HG03432 (cell line): Measurements from ENCODE around the gene SPATA31D1.
"Not testable (repeated sequence)": the region's sequence is repeated elsewhere in the genome, so short reads cannot be mapped to it uniquely, and the experiment has no call there.

Experiments
- ATAC-seq: cut with Tn5 transposase; IDR thresholded peaks from one replicate; pipeline ENCODE4 v1.9.1; 2021; ENCODE audit warnings: mild to moderate bottlenecking, moderate library complexity; ENCODE audit not compliant: unreplicated experiment

Gene SPATA31D1

DNA sequence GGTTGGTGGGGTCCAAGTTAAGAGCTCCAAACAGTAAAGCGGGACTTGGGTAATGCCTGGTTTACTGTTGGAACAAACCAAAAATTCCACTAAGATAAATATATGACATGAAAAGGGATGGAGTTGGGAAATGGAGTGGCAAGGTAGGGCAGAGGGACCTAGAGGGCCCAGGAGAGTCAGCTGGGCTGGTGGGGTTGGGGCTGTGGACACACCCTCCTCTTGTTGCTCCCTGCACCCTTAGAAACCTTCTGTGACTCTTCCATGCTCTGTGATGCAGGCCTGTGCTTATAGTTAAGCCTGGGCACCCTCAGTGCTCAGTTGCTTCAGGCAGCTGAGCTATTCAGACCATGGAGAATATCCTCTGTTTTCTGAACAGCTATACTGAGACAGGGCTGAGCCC, at the start of gene SPATA31D1:
Gene SPATA31D1 (plus strand): TSS at position 301 of the 400 bp plus-strand sequence. CDS start 47 bp downstream, at position 348.
- ATAC-seq = not testable (repeated sequence)

DNA sequence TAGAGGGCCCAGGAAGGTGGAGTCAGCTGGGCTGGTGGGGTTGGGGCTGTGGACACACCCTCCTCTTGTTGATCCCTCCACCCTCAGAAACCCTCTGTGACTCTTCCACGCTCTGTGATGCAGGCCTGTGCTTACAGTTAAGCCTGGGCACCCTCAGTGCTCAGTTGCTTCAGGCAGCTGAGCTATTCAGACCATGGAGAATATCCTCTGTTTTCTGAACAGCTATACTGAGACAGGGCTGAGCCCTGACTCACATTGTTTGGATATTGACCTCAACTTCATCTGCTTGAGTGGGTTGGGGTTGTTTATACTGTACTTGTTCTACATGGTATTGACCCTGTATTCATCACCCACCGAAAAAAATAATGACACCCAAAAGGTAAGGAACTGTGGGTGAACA, 45.2 kb upstream of the SPATA31D1 start, which contains the start of gene SPATA31D3:
Gene SPATA31D3 (plus strand): TSS at position 108 of the 400 bp plus-strand sequence. CDS start 86 bp downstream, at position 194.
- not testable (repeated sequence) for ATAC-seq

DNA sequence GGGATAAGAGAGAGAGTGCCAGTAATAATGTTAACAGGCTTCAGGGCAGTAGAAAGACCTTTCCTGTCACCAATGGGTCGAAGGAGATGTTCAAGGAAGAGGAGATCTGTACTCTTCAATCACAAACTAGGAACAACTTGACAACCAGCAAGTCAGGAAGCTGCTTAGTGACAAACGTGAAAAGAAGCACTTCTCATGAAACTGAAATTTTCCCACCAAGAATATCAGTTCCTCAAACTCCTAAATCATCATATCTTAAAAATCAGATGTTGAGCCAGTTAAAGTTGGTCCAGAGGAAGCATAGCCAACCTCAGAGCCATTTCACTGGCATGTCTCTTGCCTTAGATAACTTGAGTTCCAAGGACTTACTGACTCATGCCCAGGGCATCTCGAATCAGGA, 39.9 kb upstream of the SPATA31D1 start:
- not testable (repeated sequence) for ATAC-seq

GRCh38 chr9:81953096-81953495, 35.5 kb upstream of the SPATA31D1 start:
- no peak for ATAC-seq

DNA sequence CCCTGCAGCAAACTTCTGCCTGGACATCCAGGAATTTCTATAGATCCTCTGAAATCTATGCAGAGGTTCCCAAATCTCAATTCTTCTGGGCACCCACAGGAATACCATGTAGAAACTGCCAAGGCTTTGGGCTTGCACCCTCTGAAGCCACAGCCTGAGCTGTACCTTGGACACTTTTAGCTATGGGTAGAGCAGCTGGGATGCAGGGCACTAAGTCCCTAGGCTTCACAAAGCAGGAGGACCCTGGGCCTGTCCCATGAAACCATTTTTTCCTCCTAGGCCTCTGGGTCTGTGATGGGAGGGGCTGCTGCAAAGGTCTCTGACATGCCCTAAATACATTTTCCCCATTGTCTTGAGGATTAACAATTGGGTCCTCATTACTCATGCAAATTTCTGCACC, 32.9 kb upstream of the SPATA31D1 start:
- no peak for ATAC-seq

- ATAC-seq = no peak
Measured at GRCh38 chr9:81964218-81965171, 24.1 kb upstream of the SPATA31D1 start.

DNA sequence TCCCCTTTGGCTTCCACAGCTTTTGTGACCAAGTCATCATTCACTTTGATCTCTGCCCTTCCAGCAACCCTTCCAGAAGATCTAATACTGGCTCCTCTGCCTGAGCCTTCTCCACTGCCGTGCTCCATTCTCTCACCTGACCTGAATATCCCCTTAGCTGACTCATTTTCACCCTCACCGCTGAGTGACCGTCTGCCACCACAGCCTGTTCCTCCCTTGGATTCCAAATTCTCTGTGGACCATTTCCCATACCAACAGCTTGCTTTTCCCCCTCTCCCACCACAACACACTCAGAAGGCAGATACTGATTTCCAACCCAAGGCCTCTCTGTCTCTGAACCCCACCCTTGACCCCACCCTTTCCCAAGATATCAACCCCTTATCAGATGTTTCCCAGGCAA, 20.5 kb upstream of the SPATA31D1 start:
- no peak for ATAC-seq

GRCh38 chr9:81969971-81970370, 18.6 kb upstream of the SPATA31D1 start:
- no peak for ATAC-seq

GRCh38 chr9:81971727-81972126, 16.8 kb upstream of the SPATA31D1 start:
- no peak for ATAC-seq

- ATAC-seq = no peak
Measured at GRCh38 chr9:81974764-81975163, 13.8 kb upstream of the SPATA31D1 start.

GRCh38 chr9:81976351-81976750, 12.2 kb upstream of the SPATA31D1 start:
- no peak for ATAC-seq

DNA sequence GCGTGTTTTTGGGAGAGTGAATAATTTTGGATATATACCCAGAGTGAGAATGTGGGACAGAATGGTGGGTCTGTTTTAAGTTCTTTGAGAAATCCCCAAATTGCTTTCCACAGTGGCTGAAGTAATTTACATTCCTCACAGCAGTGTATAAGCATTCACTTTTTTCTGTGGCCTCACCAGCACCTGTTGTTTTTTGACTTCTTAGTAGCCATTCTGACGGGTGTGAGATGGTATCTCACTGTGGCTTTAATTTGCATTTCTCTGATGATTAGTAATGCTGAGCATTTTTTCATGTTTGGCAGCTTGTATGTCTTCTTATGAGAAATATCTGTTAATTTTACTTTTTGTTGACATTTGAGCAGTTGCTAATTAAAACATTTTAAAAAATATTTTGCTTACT, 9.4 kb upstream of the SPATA31D1 start:
- ATAC-seq = peak; percentile 88

DNA sequence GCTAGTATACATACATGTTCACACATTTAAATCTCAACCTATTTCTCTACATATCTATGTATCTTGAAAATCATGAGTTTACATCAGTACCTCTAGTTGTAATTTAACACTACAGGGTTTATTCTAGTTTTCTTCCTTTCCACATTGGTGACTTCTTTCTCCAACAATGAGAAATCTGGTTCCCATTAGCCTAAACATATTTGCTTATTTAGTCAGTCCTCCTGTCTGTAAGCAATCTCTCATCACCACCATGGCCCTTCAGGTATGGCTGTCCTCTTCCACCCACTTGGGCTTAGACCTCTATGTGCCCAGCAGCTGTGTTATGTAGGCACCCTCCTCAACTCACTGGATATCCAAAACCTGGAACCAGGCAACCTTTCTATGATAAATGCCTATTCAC, 8.0 kb upstream of the SPATA31D1 start:
- ATAC-seq = no peak

- no peak for ATAC-seq
Measured at GRCh38 chr9:81981883-81982282, 6.7 kb upstream of the SPATA31D1 start.

GRCh38 chr9:81984928-81985327, 3.6 kb upstream of the SPATA31D1 start:
- no peak for ATAC-seq

- no peak for ATAC-seq
Measured at GRCh38 chr9:81986051-81986450, 2.5 kb upstream of the SPATA31D1 start.

GRCh38 chr9:81989700-81990099, 1.1 kb downstream of the SPATA31D1 start:
- no peak for ATAC-seq

DNA sequence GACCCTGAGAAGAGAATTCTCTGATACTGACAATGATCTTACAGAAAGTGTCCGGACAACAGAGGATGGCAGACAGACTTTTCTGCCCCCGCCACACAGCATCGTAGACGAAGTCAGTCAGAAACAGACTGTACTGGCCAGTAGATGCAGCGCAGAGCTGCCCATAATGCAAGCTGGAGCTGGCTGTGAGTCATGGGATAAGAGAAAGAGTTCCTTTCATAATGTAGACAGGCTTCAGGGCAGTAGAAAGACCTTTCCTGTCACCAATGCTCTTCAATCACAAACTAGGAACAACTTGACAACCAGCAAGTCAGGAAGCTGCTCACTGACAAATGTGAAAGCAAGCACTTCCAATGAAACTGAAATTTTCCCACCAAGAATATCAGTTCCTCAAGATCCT, 5.1 kb downstream of the SPATA31D1 start:
- ATAC-seq = no peak

DNA sequence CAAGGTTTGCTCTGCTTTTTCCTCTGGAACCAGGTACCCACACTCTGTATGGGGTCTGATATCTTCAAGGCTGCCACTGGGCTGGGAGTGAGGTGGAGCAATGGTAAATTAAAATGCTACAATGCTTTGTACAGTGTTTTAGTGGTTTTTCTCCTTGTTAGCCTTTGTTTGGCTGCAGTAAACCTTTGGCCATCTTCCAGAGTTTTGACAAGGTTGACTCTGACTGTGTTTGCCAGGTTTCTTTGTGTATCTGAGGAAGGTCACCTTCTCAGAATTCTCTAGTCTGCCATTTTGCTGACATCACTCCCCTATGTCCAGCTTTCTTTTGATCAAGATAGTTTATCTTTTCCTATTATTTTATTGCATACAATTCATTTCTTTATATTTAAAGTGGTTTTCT, 11.2 kb downstream of the SPATA31D1 start:
- ATAC-seq = no peak

GRCh38 chr9:82010711-82011110, 22.1 kb downstream of the SPATA31D1 start:
- ATAC-seq = no peak

- ATAC-seq = no peak
Measured at GRCh38 chr9:82011133-82011532, 22.6 kb downstream of the SPATA31D1 start.

- ATAC-seq = no peak
Measured at GRCh38 chr9:82012276-82012675, 23.7 kb downstream of the SPATA31D1 start.
